Left renal cortex interstitium (tissue), 4 donors: Measurements from ENCODE around the gene AMOTL1. TPM values are rescaled to one million over a fixed set of nuclear protein-coding genes. Genes with fewer than 3 reads are reported as not detected.

Experiments used
- DNase-seq, 4 donors: peaks; one replicate each; pipeline ENCODE4 v3.0.0-alpha.2; 2013; ENCODE audit warnings: low read depth in 4 of 4, low spot score in 2 of 4, missing footprints in 1 of 4
- polyA plus RNA-seq, 4 donors: library from polyadenylated mRNA; unstranded; fragments of 120-200 nt; gene quantifications; one replicate each; pipeline ENCODE4 v1.2.1, GENCODE V29; 2013; ENCODE audit not compliant: insufficient read length in 4 of 4

The AMOTL1 gene
- polyA plus RNA-seq, 4 donors = 42.1 to 46.9 (median 45.6) TPM

DNA sequence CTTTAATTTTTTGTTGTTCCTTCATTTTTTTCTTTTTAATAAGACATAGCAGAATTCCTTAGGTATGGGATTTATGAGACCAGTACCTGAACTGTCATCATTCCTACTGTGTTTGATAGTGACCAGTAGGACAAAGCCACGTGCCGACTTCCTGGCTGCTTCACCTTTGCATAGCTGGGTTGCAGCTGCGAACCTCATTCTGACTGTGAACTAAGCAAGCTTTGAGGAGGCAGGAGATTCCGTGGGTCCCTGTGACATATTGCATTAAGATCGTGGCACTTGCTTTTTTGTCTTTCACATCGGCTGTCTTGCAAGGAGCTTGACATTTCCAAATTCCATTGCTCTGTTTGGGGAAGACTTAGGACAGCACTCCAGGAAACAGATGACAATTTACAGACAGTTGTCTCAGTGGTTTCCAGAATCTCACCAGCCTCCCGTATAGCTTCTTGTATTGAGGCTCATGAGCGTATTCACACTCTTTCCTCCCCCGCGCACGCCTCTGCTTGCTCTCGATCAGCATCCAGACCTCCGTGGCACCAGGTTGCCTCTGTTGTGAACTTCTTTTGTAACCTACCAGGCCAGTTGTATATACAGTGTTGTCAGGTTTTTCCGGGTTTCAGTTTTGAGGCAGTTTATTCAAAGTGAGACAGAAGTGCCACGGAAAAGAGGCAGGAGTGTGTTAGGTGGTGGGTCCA, 103.5 kb downstream of the AMOTL1 start:
- no peak for DNase-seq

DNA sequence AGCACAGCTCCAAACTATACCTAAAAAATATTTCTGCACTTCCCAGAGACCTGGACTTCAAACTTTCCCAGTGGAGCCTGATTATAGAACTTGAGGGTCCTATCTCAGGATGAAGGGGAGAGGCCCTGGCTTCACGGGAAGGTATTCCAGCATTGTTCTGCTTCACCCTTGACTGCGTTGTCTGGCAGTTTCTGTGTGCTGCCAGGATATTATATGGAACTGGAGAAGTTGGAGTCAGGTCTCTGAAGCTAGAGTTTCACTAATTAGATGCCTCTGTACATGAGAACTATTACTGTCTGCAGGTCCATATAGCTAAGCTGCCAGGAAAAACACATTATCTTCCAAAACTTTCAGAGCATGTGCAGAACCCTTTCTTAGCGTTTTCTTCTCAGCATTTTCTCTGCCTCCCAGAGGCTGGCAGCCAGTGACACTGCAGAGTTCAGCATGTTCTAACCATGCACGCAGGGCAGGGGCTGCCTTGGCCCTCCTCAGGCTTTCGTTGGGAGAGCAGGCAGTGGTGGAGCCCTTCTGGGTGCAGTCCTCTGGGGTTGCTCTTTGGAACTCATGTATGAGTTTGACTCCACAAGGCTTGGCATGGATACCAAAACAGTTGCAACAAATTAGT, 105.9 kb downstream of the AMOTL1 start:
- peak in 2 of 4 donors; percentile 6 to 21 for DNase-seq

DNA sequence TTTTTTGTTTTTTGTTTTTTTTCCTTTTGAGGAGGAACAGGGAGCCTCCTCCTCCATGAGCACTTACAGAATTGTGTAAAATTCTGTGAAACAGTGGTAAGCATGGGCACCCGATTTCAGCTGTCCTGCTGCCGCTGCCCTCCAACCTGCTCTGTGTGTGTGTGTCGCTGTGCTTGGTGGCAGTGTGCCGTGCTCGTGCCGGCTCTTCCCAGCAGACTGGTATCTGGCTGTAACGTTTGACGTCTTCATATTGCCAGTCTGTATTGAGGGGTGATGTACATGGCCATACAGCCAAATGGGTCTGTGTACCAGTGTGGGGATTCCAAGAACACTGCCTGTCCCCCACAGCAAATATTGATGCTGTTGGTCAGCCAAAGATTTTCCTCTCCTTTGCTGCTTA, 108.1 kb downstream of the AMOTL1 start:
- no peak for DNase-seq

DNA sequence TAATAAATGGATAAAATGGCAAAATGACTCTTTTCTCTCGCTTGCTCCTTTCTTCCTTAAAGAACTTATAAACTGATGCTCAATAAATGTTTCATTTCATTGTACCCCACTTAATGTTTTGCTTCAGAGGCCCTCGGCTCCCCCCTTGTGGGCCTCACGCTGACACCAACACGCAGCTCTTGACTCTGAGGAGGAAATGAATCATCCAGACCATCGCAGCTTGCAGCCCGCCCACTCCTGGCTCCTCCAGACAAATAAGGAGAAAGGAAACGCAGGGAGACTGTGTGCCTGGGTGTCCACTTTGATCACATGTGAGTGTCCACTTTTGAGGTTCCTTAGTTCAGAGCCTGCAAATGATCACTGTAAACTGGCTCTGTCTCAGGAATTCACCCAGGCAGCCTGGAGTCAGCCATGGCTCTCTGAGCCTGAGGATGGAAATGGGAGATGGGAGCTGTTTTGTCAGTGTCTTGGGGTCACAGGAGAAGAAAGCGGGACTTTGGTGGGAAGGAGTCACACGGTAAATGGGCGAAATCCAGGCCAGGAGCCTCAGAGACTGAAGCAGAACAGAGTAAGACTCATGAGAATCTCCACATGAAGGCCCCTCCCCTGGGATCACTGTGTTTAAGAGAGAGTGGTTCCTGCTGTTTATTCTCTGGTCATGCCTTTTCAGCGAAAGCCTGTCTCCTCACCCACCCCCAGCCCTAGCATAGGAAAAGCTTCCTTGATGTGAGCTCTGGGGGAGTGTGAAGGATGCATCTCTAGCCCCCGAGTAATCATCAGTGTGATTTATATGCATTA, 108.7 kb downstream of the AMOTL1 start:
- DNase-seq = peak; percentile 30 to 65 (median 48)

DNA sequence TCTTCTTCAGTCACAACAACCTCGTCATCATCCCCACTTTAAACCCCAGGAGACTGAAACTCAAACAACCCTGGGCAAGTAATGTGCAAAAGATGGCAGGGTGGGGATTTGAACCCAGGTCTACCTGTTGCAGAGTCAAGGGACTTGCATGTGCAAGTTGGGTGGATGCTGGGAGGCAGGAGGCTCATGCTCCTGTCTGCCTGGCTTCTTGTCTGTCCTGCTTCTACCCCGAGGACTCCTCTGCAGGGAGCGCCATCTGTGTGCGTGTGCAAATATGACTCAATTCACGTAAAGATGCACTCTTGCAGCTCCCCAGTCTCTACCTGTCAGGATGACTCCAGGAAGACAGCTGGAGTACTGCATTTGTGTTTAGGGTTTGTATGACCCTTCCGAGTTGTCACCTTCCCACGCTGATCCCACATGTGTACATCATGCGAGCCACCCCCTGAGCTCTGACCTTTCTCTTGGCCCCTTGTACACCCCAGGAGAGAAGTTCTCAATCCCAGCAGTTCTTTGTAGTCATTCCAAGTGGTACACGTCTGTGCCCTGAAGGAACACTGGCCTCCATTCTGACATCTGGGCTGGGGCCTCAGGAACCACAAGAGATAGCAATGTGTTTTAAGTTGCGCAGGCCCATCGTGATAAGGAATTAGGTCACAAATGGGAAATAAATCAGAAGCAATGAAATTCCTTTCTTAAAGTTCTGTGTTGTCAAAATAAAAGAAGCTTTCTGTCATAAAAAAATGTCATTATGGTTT, 109.5 kb downstream of the AMOTL1 start:
- no peak for DNase-seq

DNA sequence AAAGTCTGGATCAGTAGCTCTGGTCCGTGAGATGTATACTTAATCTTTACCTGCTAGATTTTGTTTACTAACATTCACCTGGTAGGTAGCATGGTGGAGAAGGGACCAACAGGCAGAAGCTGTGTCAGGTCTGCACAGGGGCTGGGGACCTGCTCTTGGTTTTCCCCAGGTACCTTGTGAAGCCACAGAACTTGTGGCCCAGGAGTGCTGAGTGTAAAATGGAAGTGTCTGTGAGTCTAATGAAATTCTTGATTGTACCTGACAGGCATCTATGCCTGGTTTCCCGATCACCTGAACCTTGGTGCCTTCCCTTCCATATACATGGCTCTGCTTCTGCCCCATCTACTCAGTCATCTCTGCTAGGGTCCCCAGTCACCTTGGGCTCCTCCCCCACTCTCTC, 110.8 kb downstream of the AMOTL1 start:
- no peak for DNase-seq

DNA sequence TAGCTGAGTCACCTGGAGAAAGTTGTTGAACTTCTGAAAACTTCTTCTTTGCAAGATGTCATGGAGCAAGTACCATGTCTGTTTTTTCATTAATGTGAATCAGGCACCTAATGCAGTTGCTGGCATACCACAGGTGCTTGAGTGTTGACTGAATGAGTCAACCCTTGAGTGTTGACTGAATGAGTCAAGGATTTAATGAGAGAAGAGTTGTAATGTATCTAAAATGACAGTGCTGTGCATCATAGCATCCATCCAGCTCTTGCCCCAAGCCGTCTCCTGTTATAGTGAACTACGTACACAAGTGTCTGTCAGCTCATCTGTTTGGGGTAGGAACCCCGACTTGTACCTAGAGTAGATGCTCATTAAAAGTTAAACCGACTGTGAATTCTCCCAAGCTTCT, 112.1 kb downstream of the AMOTL1 start:
- no peak for DNase-seq

DNA sequence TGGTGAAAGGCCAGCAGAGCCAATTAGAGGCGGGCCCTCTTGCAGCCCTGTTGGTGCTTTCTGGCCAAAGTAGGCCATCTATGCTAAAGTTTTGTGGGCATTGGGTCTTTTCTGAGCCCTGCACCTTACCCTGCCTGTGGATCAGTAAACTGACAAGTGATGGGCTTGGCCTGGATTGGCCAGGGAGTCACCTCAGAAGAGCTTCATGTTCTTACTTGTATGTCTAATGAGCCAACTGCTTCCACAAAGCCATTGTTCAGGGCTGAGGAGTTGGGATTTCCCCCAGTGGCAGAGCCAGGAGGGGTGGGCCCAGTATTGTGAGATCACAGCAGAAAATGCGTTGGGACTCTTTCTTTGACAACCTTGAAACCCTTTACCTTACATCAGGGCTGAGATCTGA, 114.8 kb downstream of the AMOTL1 start:
- DNase-seq = no peak

DNA sequence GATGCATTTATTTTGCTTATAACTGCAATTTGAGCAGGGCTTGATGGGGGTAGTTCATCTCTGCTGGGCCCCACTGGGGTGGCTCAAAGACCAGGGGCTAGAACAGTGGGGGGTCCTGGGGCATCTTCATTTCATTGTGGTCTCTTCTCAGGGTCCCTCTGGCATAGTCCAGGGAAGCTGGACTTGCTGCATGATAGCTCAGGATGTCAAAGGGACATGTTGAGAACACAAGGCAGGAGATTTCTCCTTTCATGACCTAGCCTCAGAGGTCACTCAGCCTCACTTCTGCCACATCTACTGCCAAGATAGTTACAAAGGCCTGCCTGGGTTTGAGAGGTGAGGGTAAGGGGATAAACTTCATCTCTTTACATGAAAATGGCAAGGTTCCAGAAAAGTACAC, 115.7 kb downstream of the AMOTL1 start:
- DNase-seq = no peak

DNA sequence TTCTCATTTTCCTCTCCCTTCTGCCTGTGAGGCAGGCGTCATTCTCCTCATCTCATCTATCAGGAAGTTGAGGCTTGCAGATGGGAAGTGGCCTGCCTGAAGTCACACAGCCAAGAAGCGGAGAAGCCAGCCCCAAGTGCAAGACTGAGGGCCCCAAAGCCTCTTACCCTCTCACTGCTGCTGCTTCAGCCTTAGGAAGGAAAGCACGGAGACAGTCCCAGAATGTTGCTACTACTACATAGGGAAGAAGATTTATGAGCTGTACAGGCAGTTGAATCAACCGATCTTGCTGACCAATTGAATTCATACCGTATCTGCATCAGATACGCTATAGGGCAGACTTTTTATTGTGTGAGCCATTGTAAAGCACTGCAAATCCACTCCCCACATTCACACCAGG, 116.2 kb downstream of the AMOTL1 start:
- DNase-seq = no peak

DNA sequence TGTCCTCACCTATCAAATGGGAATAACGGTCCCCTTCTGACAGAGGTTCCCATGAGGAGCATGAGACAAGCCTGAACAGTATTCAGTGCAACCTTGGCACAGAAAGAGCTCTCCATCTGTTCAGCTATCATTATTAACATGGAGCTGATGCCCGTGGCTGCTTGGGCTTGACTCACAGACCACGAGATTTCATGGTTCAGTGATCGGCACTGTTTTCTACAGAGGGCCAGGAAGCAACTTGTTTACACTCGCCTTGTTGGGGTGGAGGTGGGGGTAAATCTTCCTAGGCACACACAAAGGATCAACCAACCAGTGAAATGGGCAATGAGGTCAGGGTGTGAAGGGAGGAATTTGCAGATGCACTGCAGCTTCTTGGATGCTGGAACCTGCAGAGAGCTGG, 117.0 kb downstream of the AMOTL1 start:
- DNase-seq = no peak

DNA sequence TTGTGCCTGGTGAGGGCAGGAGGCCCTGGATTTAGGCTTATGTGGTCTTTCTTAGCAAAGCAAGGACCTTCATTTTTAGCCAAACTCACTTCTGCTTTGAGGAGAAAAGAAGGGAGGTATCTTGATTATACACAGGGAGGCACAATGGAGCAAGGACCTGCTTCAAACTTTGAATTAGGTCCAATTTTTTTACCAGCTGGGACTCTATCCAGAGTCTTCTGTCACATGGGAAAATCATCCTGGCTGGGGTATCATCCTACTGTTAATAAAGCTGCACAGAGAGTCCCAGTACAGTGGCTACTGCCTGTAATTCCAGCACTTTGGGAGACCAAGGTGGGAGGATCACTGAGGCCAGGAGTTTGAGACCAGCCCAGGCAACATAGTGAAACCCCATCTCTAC, 117.4 kb downstream of the AMOTL1 start:
- DNase-seq = no peak

DNA sequence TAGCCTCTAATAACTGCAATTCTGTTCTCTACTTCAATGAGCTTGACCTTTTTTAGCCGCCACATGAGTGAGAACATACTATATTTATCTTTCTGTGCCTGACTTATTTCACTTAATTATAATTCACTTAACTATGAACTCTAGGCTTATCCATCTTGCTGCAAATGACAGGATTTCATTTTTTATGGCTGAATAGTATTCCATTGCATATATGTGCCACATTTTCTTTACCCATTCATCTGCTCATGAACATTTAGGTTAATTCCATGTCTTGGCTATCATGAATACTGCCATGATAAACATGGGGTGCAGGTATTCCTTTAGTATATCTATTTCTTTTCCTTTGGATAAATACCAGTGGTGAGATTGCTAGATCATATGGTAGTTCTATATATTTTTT, 120.0 kb downstream of the AMOTL1 start:
- DNase-seq = no peak

DNA sequence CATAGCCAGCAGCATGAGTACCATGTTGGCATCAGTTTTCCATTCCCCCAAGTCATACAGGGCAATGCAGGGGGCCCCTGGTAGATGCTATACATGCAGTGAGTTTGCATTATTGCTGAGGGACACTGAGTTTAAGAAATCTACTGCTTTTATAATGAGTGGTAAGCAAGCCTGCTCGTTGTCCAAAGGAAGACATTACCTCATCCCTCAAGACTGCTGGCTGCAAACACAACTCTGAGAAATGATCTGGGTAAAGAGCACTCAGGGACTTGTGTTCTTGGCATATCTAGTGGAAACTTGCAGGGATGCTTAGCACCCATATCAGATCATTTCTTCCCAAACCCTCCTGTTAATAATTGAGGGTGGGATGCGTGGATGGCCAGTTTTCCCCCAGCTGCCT, 127.3 kb downstream of the AMOTL1 start:
- no peak for DNase-seq

DNA sequence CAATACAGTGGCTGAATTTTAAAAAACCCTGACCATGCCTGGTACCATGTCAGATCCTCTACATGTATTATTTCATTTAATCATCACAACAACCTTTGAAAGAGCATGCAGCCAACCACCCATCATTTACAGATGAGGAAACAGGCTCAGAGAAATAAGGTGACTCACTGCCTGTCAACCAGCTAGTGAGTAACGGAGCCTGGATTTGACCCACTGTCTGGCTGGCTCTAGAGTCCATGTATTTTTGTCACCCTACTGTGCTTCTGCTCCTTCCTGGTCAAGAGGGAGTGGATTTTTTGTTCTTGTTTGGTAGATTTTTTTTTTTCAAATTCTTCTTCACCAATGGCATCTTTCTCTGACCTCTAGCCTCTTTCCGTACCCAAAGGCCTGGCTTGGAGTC, 127.8 kb downstream of the AMOTL1 start:
- no peak for DNase-seq

DNA sequence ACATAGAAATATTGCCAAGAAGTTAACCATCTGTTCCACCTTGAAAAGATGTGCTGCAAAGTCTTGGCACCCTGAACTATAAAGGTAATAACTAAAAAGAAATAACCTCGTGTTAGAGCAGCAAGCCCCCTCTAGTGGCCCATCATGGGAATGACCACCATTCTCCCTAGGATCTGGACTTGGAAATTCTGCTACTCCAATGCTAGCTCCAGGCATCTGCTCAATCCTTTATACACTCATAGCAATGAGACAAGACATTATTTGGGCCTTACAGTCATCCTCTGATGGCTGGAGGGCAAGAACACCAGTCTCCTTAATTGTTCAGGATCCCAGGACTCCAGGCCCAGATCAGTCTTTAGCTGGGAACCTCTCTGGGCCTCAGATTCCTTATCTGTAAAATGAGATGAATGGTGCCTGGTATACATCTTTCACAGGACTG, 129.2 kb downstream of the AMOTL1 start:
- DNase-seq = peak in 2 of 4 donors; percentile 24 to 26

DNA sequence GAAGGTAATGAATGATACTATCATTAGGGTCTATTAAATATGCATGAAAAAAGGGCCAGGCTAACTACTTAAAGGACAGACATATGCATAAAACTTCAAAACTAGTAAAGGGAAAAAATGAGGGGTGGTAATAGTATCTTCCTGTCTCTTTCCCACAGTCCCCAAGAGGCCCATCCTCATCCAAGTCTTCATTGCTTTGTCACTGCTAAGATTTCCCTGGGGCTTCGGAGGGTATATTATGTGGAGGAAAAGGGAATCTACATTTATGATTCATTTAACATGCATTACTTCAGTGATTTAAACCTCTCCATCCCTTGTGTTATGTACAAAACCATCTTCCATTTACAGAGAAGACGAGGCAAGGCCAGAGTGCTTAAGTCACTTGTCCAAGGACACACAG, 139.1 kb downstream of the AMOTL1 start:
- DNase-seq = no peak

DNA sequence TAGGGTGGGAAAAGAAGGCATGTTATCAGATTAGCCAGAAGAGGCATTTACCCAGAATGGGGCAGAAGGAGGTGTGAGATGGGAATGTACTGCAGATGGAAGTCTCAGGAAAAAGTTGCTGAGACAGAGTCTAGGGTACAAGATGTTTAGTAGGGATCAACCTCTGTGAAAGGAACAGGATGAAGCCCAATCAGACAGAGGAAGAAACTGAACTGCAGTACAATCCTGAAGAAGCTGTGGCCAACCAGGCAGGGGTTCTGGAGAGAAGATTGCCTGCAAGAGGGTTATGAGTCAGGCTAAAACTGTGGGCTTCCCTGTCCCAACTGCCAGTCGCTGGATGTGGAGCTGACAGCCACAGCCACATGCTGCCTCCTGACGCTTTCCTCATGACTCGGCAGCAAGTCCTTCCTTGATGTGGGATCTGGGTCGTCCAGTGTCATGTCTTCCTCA, 141.2 kb downstream of the AMOTL1 start:
- no peak for DNase-seq

DNA sequence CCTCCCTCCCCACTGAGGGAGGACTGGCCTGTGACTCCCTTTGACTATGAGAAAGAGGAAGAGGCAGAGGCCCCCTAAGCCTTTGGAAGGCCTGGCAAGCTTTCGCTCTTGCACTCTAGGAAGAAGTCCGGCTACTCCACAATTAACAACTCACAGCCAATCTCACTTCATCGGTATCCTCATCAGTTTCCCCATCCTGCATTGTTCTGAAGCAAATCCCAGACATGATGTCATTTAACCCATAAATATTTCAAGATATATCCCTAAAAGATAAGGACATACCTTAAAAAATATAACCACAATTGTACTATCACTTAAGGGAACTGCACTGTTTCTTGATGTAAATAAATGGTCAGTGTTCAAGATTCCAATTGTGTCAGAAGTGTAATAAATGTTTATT, 142.1 kb downstream of the AMOTL1 start:
- DNase-seq = no peak

DNA sequence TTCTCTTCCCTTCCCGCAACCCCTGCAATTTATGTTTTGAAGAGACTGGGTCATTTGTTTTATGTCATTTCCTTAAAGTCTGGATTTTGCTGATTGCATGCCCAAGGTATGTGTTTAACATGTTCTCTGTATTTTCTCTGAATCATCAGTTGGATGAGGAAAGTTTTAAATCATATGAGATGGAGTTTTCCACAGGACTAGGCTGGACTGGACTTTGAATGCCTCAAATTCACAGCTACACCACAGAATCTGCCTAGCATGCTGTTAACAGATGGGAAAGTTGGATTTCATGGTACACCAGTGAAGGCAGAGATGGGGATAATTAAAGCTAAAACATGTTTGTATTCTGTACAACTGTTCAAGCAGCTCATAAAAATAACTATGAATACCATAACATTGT, 142.6 kb downstream of the AMOTL1 start:
- no peak for DNase-seq

DNA sequence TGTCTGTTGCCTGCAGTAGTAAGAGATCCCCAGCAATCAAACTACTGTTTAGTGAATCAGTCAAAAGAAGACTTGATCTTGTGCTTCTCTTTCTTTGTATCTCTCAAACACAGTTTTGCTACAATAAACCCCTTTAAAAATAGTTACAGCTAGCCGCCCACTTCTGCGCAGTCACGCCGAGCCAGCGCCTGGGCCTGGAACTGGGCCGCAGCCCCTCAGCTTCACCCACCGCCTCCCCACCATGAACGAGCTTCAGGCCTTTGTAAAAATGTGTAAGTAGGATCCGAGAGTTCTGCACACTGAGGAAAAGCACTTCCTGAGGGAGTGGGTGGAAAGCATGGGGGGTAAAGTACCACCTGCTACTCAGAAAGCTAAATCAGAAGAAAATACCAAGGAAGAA, 144.7 kb downstream of the AMOTL1 start:
- DNase-seq = no peak
